H9 (cell line): ENCODE results near the gene BEND4. TPM values are rescaled to one million over a fixed set of nuclear protein-coding genes. Genes with fewer than 3 reads are reported as not detected.

Experiments
- DNase-seq: peaks from one replicate; pipeline ENCODE4 v3.0.0-alpha.2; 2017
- H2AFZ ChIP-seq: one replicate; pipeline ENCODE4 v1.6.1; 2013; ENCODE audit warnings: mild to moderate bottlenecking, low read length, control low read depth, moderate library complexity
- H2AK5ac ChIP-seq: 2 replicates; pipeline ENCODE4 v1.6.1; 2013; ENCODE audit warnings: low read length, control low read depth, mixed read lengths; ENCODE audit not compliant: insufficient read length
- H2BK120ac ChIP-seq: one replicate; pipeline ENCODE4 v1.6.1; 2013; ENCODE audit warnings: low read depth, mild to moderate bottlenecking, low read length, control low read depth, inconsistent platforms; ENCODE audit not compliant: poor library complexity, severe bottlenecking
- H2BK12ac ChIP-seq: 2 replicates; pipeline ENCODE4 v1.6.1; 2013; ENCODE audit warnings: low read length, control low read depth, mixed read lengths, low read depth; ENCODE audit not compliant: insufficient read length
- H2BK15ac ChIP-seq: 2 replicates; pipeline ENCODE4 v1.6.1; 2013; ENCODE audit warnings: low read depth, low read length, control low read depth
- H2BK20ac ChIP-seq: one replicate; pipeline ENCODE4 v1.6.1; 2013; ENCODE audit warnings: low read depth, mild to moderate bottlenecking, low read length, control low read depth, inconsistent platforms; ENCODE audit not compliant: poor library complexity, severe bottlenecking
- H2BK5ac ChIP-seq: 2 replicates; pipeline ENCODE4 v1.6.1; 2013; ENCODE audit warnings: low read length, control low read depth, mixed read lengths; ENCODE audit not compliant: insufficient read length
- H3K14ac ChIP-seq: 2 replicates; pipeline ENCODE4 v1.6.1; 2013; ENCODE audit warnings: low read length, control low read depth; ENCODE audit not compliant: insufficient read depth
- H3K18ac ChIP-seq: 2 replicates; pipeline ENCODE4 v1.6.1; 2013; ENCODE audit warnings: low read depth, mild to moderate bottlenecking, mixed read lengths, low read length, control low read depth; ENCODE audit not compliant: insufficient read length
- H3K23ac ChIP-seq: 2 replicates; pipeline ENCODE4 v1.6.1; 2013; ENCODE audit warnings: low read length, control low read depth, mixed read lengths, low read depth; ENCODE audit not compliant: insufficient read length
- H3K23me2 ChIP-seq: 2 replicates; pipeline ENCODE4 v1.6.1; 2013; ENCODE audit warnings: low read depth, mild to moderate bottlenecking, mixed read lengths, low read length, control low read depth; ENCODE audit not compliant: insufficient read length, poor library complexity, severe bottlenecking
- H3K27ac ChIP-seq: 2 replicates; pipeline ENCODE4 v1.5.1; 2013; ENCODE audit warnings: low read length, control low read depth, mixed read lengths, low read depth; ENCODE audit not compliant: insufficient read length
- H3K27me3 ChIP-seq: 2 replicates; pipeline ENCODE4 v1.6.1; 2013; ENCODE audit warnings: low read length, control low read depth, inconsistent platforms; ENCODE audit not compliant: insufficient read depth
- H3K4ac ChIP-seq: 2 replicates; pipeline ENCODE4 v1.6.1; 2013; ENCODE audit warnings: low read depth, mild to moderate bottlenecking, control low read depth, inconsistent platforms, low read length, moderate library complexity
- H3K4me1 ChIP-seq: 2 replicates; pipeline ENCODE4 v1.6.1; 2013; ENCODE audit warnings: low read length, control low read depth, inconsistent platforms; ENCODE audit not compliant: insufficient read depth
- H3K4me2 ChIP-seq: 2 replicates; pipeline ENCODE4 v1.6.1; 2013; ENCODE audit warnings: low read length, control low read depth, mixed read lengths; ENCODE audit not compliant: insufficient read length, insufficient read depth
- H3K56ac ChIP-seq: 2 replicates; pipeline ENCODE4 v1.6.1; 2013; ENCODE audit warnings: low read depth, mild to moderate bottlenecking, mixed read lengths, low read length, control low read depth; ENCODE audit not compliant: insufficient read length
- H3K79me1 ChIP-seq: 2 replicates; pipeline ENCODE4 v1.6.1; 2013; ENCODE audit warnings: low read depth, mild to moderate bottlenecking, moderate library complexity, low read length, control low read depth, inconsistent platforms; ENCODE audit not compliant: insufficient read depth, poor library complexity, severe bottlenecking
- H3K79me2 ChIP-seq: 2 replicates; pipeline ENCODE4 v1.6.1; 2013; ENCODE audit warnings: low read length, control low read depth, inconsistent platforms; ENCODE audit not compliant: insufficient read depth
- H3K9ac ChIP-seq: 2 replicates; pipeline ENCODE4 v1.6.1; 2013; ENCODE audit warnings: low read length, control low read depth, mixed read lengths; ENCODE audit not compliant: insufficient read length; ENCODE audit errors: extremely low read depth
- H3K9me3 ChIP-seq: one replicate; pipeline ENCODE4 v1.6.1; 2013; ENCODE audit warnings: low read depth, low read length, inconsistent platforms; ENCODE audit not compliant: control insufficient read depth
- H3T11ph ChIP-seq: one replicate; pipeline ENCODE4 v1.6.1; 2013; ENCODE audit warnings: mild to moderate bottlenecking, low read length, control low read depth, inconsistent platforms
- H4K20me1 ChIP-seq: one replicate; pipeline ENCODE4 v1.6.1; 2013; ENCODE audit not compliant: control insufficient read depth, insufficient read length, insufficient read depth
- H4K5ac ChIP-seq: 2 replicates; pipeline ENCODE4 v1.6.1; 2013; ENCODE audit warnings: low read depth, mild to moderate bottlenecking, mixed read lengths, low read length, control low read depth; ENCODE audit not compliant: insufficient read length
- H4K8ac ChIP-seq: replicated peaks from 2 replicates; pipeline ENCODE4 v1.6.1; 2013; ENCODE audit warnings: low read length, control low read depth, mixed read lengths, low read depth; ENCODE audit not compliant: insufficient read length
- H4K91ac ChIP-seq: 2 replicates; pipeline ENCODE4 v1.6.1; 2013; ENCODE audit warnings: low read depth, mild to moderate bottlenecking, moderate library complexity, mixed read lengths, low read length, control low read depth; ENCODE audit not compliant: insufficient read length
- H3K27ac Mint-ChIP-seq, 3 experiments: 2 replicates in 2 of 3; 3 replicates in 1 of 3; pipeline ENCODE4 v1.8.0; 2020 to 2021; ENCODE audit warnings: mixed read lengths in 3 of 3, mild to moderate bottlenecking in 1 of 3, moderate library complexity in 1 of 3
- H3K27me3 Mint-ChIP-seq: 2 replicates; pipeline ENCODE4 v1.8.0; 2021; ENCODE audit warnings: low read depth, mild to moderate bottlenecking, moderate library complexity, mixed read lengths
- H3K36me3 Mint-ChIP-seq, 3 experiments: 2 replicates in 2 of 3; 3 replicates in 1 of 3; pipeline ENCODE4 v1.8.0; 2020 to 2021; ENCODE audit warnings: low read depth in 3 of 3, mixed read lengths in 3 of 3; ENCODE audit not compliant: insufficient read depth in 1 of 3
- H3K4me1 Mint-ChIP-seq, 2 experiments: 2 replicates each; pipeline ENCODE4 v1.8.0; 2020; ENCODE audit warnings: mixed read lengths in 2 of 2
- H3K4me3 Mint-ChIP-seq, 2 experiments: 2 replicates in 1 of 2; 3 replicates in 1 of 2; pipeline ENCODE4 v1.8.0; 2020 to 2021; ENCODE audit warnings: mild to moderate bottlenecking in 2 of 2, mixed read lengths in 2 of 2, moderate library complexity in 1 of 2
- H3K9me3 Mint-ChIP-seq, 2 experiments: 2 replicates in 1 of 2; 3 replicates in 1 of 2; pipeline ENCODE4 v1.8.0; 2020; ENCODE audit warnings: mild to moderate bottlenecking in 2 of 2, mixed read lengths in 2 of 2, moderate library complexity in 1 of 2
- WGBS: extraction: QIAGEN DNeasy Blood & Tissue Kit; methylation state at CpG from one replicate; pipeline ENCODE4 v1.1.7; 2013; ENCODE audit warnings: missing lambda C conversion rate, low lambda C conversion rate, mixed read lengths; ENCODE audit not compliant: insufficient read length; ENCODE audit errors: extremely low coverage; 5-methylcytosine and 5-hydroxymethylcytosine counted together
- total RNA-seq: library from RNA; stranded (reverse); gene quantifications from 2 replicates; pipeline ENCODE4 v1.2.1, GENCODE V29; 2021
- TF ChIP-seq, protein P1 (sequence below): fragments of 200-600 bp; sonication (generic); conservative IDR thresholded peaks from 3 replicates; pipeline ENCODE4 v1.8.0; 2021; ENCODE audit warnings: antibody characterized with exemption, mild to moderate bottlenecking

Gene BEND4
- total RNA-seq, 1 experiment from 2014 or later = 25.1 TPM

DNA sequence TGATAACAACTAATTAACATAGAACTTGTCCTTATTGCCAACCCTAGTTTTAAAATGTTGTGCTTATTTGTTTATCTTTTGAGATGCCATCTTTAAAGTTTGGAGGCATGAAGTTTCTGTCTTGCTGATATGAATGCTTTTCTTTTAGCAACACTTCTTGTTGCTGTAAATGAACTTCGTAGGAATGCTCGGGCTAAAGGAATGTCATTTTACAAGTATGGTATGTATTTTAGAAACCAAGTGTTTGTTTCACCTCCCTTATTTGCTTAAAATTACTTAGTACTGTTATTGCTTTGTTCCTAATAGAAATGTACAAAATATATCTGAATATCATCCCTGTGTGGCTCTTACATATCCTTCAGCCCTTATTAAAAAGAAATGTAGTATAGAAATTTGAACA, 86.1 kb downstream of the BEND4 start:
- H3T11ph ChIP-seq = no peak overlapping the region
- H3K56ac ChIP-seq = no peak overlapping the region
- H3K4me3 Mint-ChIP-seq = no peak overlapping the region
- H2BK20ac ChIP-seq = no peak overlapping the region
- H3K4me1 Mint-ChIP-seq = no peaks in the 10 kb centered on the region
- no peak overlapping the region for H3K27ac ChIP-seq
- no peak overlapping the region for H2AFZ ChIP-seq
- no peaks in the 10 kb centered on the region for H3K9me3 ChIP-seq
- no peak overlapping the region for H3K18ac ChIP-seq
- H3K4me2 ChIP-seq = no peak overlapping the region
- H4K5ac ChIP-seq = no peak overlapping the region
- H3K14ac ChIP-seq = no peak overlapping the region
- no peaks in the 10 kb centered on the region for H3K4me1 ChIP-seq
- H2BK120ac ChIP-seq = no peak overlapping the region
- H3K23me2 ChIP-seq = no peaks in the 10 kb centered on the region
- TF ChIP-seq, protein P1, sequence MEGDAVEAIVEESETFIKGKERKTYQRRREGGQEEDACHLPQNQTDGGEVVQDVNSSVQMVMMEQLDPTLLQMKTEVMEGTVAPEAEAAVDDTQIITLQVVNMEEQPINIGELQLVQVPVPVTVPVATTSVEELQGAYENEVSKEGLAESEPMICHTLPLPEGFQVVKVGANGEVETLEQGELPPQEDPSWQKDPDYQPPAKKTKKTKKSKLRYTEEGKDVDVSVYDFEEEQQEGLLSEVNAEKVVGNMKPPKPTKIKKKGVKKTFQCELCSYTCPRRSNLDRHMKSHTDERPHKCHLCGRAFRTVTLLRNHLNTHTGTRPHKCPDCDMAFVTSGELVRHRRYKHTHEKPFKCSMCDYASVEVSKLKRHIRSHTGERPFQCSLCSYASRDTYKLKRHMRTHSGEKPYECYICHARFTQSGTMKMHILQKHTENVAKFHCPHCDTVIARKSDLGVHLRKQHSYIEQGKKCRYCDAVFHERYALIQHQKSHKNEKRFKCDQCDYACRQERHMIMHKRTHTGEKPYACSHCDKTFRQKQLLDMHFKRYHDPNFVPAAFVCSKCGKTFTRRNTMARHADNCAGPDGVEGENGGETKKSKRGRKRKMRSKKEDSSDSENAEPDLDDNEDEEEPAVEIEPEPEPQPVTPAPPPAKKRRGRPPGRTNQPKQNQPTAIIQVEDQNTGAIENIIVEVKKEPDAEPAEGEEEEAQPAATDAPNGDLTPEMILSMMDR = no peak
- DNase-seq = no peak
- no peak overlapping the region for H2BK12ac ChIP-seq
- no peaks in the 10 kb centered on the region for H3K27me3 ChIP-seq
- H3K27ac Mint-ChIP-seq = no peak overlapping the region
- no CpG with 5 or more reads among the region's 2 CpGs for WGBS
- no peak overlapping the region for H4K91ac ChIP-seq
- no peak overlapping the region for H3K23ac ChIP-seq
- no peak overlapping the region for H4K8ac ChIP-seq
- no peak overlapping the region for H2BK15ac ChIP-seq
- H3K4ac ChIP-seq = no peak overlapping the region
- no peaks in the 10 kb centered on the region for H3K79me2 ChIP-seq
- no peaks in the 10 kb centered on the region for H3K79me1 ChIP-seq
- H2BK5ac ChIP-seq = no peak overlapping the region
- H3K9ac ChIP-seq = no peak overlapping the region
- H3K9me3 Mint-ChIP-seq = no peaks in the 10 kb centered on the region
- H3K36me3 Mint-ChIP-seq = peaks cover 0 to 17% (median 7%) of the 10 kb centered on the region in 3 experiments; a peak in 4 of 7 replicates
- no peaks in the 10 kb centered on the region for H4K20me1 ChIP-seq
- no peaks in the 10 kb centered on the region for H3K27me3 Mint-ChIP-seq
- H2AK5ac ChIP-seq = no peak overlapping the region

Other genes with a start within 250 kb of the BEND4 start
- 74.2 and 76.7 TPM in 2 replicates for gene TMEM33, start 217.2 kb downstream of the BEND4 start, total RNA-seq
- 0.07 and 0.09 TPM in 2 replicates for gene DCAF4L1, start 170.9 kb downstream of the BEND4 start, total RNA-seq
- 70.8 and 71.3 TPM in 2 replicates for gene SLC30A9, start 162.1 kb downstream of the BEND4 start, total RNA-seq
- gene SHISA3, start 244.8 kb upstream of the BEND4 start, total RNA-seq = 1.7 and 2.0 TPM in 2 replicates